Neural cell (in vitro differentiated cells): ENCODE measurements around the gene GAS7.

Experiments used
- CTCF ChIP-seq: fragments of 450-650 bp; IDR thresholded peaks from 2 replicates; pipeline ENCODE4 v1.5.1; 2014; ENCODE audit warnings: antibody characterized with exemption, mild to moderate bottlenecking, moderate library complexity; ENCODE audit not compliant: poor library complexity, severe bottlenecking
- EP300 ChIP-seq: fragments of 450-650 bp; conservative IDR thresholded peaks from 2 replicates; pipeline ENCODE4 v1.6.1; 2014; ENCODE audit warnings: antibody characterized with exemption, mild to moderate bottlenecking, moderate library complexity; ENCODE audit not compliant: poor library complexity, severe bottlenecking
- EZH2 ChIP-seq: fragments of 200-600, 300-800 bp; shearing (Covaris generic), sonication (generic); IDR thresholded peaks from 2 replicates; pipeline ENCODE4 v1.6.1; 2014; ENCODE audit warnings: antibody characterized with exemption, low read length, borderline replicate concordance, mild to moderate bottlenecking; ENCODE audit not compliant: insufficient read depth, poor library complexity, severe bottlenecking
- MXI1 ChIP-seq: fragments of 450-650 bp; conservative IDR thresholded peaks from 2 replicates; pipeline ENCODE4 v1.6.1; 2014; ENCODE audit warnings: antibody characterized with exemption, mild to moderate bottlenecking; ENCODE audit not compliant: poor library complexity, severe bottlenecking
- POLR2AphosphoS5 ChIP-seq: IDR thresholded peaks from 2 replicates; pipeline ENCODE4 v1.6.1; 2012
- RAD21 ChIP-seq: fragments of 450-650 bp; conservative IDR thresholded peaks from 2 replicates; pipeline ENCODE4 v1.6.1; 2014; ENCODE audit warnings: antibody characterized with exemption, mild to moderate bottlenecking, moderate library complexity
- REST ChIP-seq: IDR thresholded peaks from 2 replicates; pipeline ENCODE4 v1.6.1; 2012; ENCODE audit warnings: borderline replicate concordance
- SMC3 ChIP-seq: fragments of 450-650 bp; conservative IDR thresholded peaks from 2 replicates; pipeline ENCODE4 v1.6.1; 2014; ENCODE audit warnings: antibody characterized with exemption, mild to moderate bottlenecking, moderate library complexity; ENCODE audit not compliant: poor library complexity
- TAF1 ChIP-seq: IDR thresholded peaks from 2 replicates; pipeline ENCODE4 v1.6.1; 2012; ENCODE audit warnings: low read depth

GRCh38 chr17:9872852-9873251 is 325.6 kb downstream of the GAS7 start:
- no peak for TF ChIP-seq POLR2AphosphoS5
- no peak for TF ChIP-seq CTCF
- TF ChIP-seq TAF1, result no peak
- TF ChIP-seq SMC3, result no peak
- no peak for TF ChIP-seq REST
- no peak for TF ChIP-seq EZH2
- no peak for TF ChIP-seq EP300
- no peak for TF ChIP-seq RAD21
- no peak for TF ChIP-seq MXI1
